Smooth muscle cell of the brain vasculature (primary cell): ENCODE data around the gene ACSM5.
"Not testable (repeated sequence)": the region's sequence is repeated elsewhere in the genome, so short reads cannot be mapped to it uniquely, and the experiment has no call there.

Source experiments
- DNase-seq: peaks from one replicate; pipeline ENCODE4 v3.0.0-alpha.2; 2012; ENCODE audit warnings: low read depth, low spot score

ACSM5 gene

GRCh38 chr16:20398603-20399002, 10.7 kb upstream of the ACSM5 start:
- DNase-seq = no peak

GRCh38 chr16:20399185-20399584, 10.1 kb upstream of the ACSM5 start:
- no peak for DNase-seq

GRCh38 chr16:20401066-20401465, 8.3 kb upstream of the ACSM5 start:
- no peak for DNase-seq

GRCh38 chr16:20401475-20402016, 7.8 kb upstream of the ACSM5 start:
- no peak for DNase-seq

GRCh38 chr16:20402651-20403050, 6.7 kb upstream of the ACSM5 start:
- DNase-seq = no peak

GRCh38 chr16:20404637-20405036, 4.7 kb upstream of the ACSM5 start, which contains the start of gene PDILT:
PDILT (minus strand) TSS chr16:20404737; CDS start chr16:20399300, 5,437 bp downstream.
- no peak for DNase-seq

- no peak for DNase-seq
Measured at GRCh38 chr16:20410121-20410723, 888 bp downstream of the ACSM5 start.

- no peak for DNase-seq
Measured at GRCh38 chr16:20411055-20411454, 1.7 kb downstream of the ACSM5 start.

- no peak for DNase-seq
Measured at GRCh38 chr16:20415541-20415940, 6.2 kb downstream of the ACSM5 start.

- not testable (repeated sequence) for DNase-seq
Measured at GRCh38 chr16:20419093-20419492, 9.8 kb downstream of the ACSM5 start.

- DNase-seq = not testable (repeated sequence)
Measured at GRCh38 chr16:20421748-20422147, 12.4 kb downstream of the ACSM5 start.

- DNase-seq = not testable (repeated sequence)
Measured at GRCh38 chr16:20423772-20424128, 14.4 kb downstream of the ACSM5 start.

GRCh38 chr16:20424129-20424866, 15.0 kb downstream of the ACSM5 start:
- DNase-seq = no peak

- not testable (repeated sequence) for DNase-seq
Measured at GRCh38 chr16:20427401-20427797, 18.1 kb downstream of the ACSM5 start.

GRCh38 chr16:20429499-20429898, 20.2 kb downstream of the ACSM5 start:
- DNase-seq = not testable (repeated sequence)

- not testable (repeated sequence) for DNase-seq
Measured at GRCh38 chr16:20430480-20430879, 21.1 kb downstream of the ACSM5 start.

GRCh38 chr16:20430948-20431347, 21.6 kb downstream of the ACSM5 start:
- no peak for DNase-seq

- not testable (repeated sequence) for DNase-seq
Measured at GRCh38 chr16:20438950-20439349, 29.6 kb downstream of the ACSM5 start.

- not testable (repeated sequence) for DNase-seq
Measured at GRCh38 chr16:20439820-20440231, 30.5 kb downstream of the ACSM5 start.

GRCh38 chr16:20440731-20441130, 31.4 kb downstream of the ACSM5 start:
- DNase-seq = not testable (repeated sequence)

- no peak for DNase-seq
Measured at GRCh38 chr16:20441191-20441590, 31.9 kb downstream of the ACSM5 start.

GRCh38 chr16:20441859-20442258, 32.5 kb downstream of the ACSM5 start:
- DNase-seq = not testable (repeated sequence)
